Vagina (tissue), 2 donors: ENCODE data around the gene GALNT9. TPM values are rescaled to one million over a fixed set of nuclear protein-coding genes. Genes with fewer than 3 reads are reported as not detected.

ENCODE experiments used
- DNase-seq, 2 donors: peaks; one replicate each; pipeline ENCODE4 v3.0.0-alpha.2; 2017; ENCODE audit errors: extremely low spot score in 2 of 2
- H3K27ac ChIP-seq: fragments of 200-600 bp; sonication (generic); one replicate; pipeline ENCODE4 v1.5.1; 2019
- H3K27me3 ChIP-seq: fragments of 200-600 bp; sonication (generic); one replicate; pipeline ENCODE4 v1.5.1; 2019
- H3K36me3 ChIP-seq, 2 donors: fragments of 200-600 bp; sonication (generic); one replicate each; pipeline ENCODE4 v1.5.1; 2017 to 2019
- H3K4me1 ChIP-seq: fragments of 200-600 bp; sonication (generic); one replicate; pipeline ENCODE4 v1.5.1; 2019
- H3K4me3 ChIP-seq, 2 donors: fragments of 200-600 bp; sonication (generic); 1 replicate in 1 of 2; 2 replicates in 1 of 2; pipeline ENCODE4 v1.5.1; 2016 to 2019
- H3K9me3 ChIP-seq: fragments of 200-600 bp; sonication (generic); one replicate; pipeline ENCODE4 v1.5.1; 2019
- CTCF ChIP-seq, 3 experiments: fragments of 450-650 bp in 2 of 3; fragments of 200-600 bp in 1 of 3; sonication (generic) in 1 of 3; IDR thresholded peaks; one replicate each; pipeline ENCODE4 v1.5.1; 2017 to 2019; ENCODE audit warnings: antibody characterized with exemption in 3 of 3, mild to moderate bottlenecking in 2 of 3, moderate library complexity in 2 of 3
- POLR2A ChIP-seq, 2 donors: fragments of 450-650 bp; IDR thresholded peaks; one replicate each; pipeline ENCODE4 v1.6.1; 2017; ENCODE audit warnings: antibody characterized with exemption in 2 of 2, mild to moderate bottlenecking in 2 of 2, moderate library complexity in 2 of 2
- POLR2AphosphoS5 ChIP-seq, 2 donors: sonication (generic); formaldehyde crosslinking; IDR thresholded peaks; one replicate each; pipeline ENCODE4 v1.9.0; 2017; ENCODE audit warnings: antibody characterized with exemption in 2 of 2, mild to moderate bottlenecking in 2 of 2, low read depth in 1 of 2; ENCODE audit not compliant: insufficient read depth in 1 of 2
- intact Hi-C: fragments of 100-400 bp; cut with DNase I; formaldehyde crosslinking; loops from one replicate; pipeline ENCODE4 v1.15.1; 2023
- total RNA-seq: library from RNA; depleted of rRNA; stranded (reverse); fragments of >200 nt; gene quantifications from one replicate; pipeline ENCODE4 v1.2.3, GENCODE V29; 2016

Gene GALNT9
- total RNA-seq, 1 donor from 2014 or later: 1.5 TPM

GRCh38 chr12:132171968-132172521, 157.3 kb downstream of the GALNT9 start:
- Histone ChIP-seq H3K4me1 (no peaks in the 10 kb centered on the region), H3K27me3 (no peaks in the 10 kb centered on the region), H3K4me3 (no peak overlapping the region), H3K36me3 (no peaks in the 10 kb centered on the region), H3K27ac (no peak overlapping the region), H3K9me3 (no peaks in the 10 kb centered on the region)
- TF ChIP-seq CTCF (IDR thresholded peaks at IDR 0.05): no peak
- TF ChIP-seq POLR2AphosphoS5 (IDR thresholded peaks at IDR 0.05; ENCODE audit: insufficient read depth in 1 of 2, low read depth in 1 of 2): no peak
- no peak for TF ChIP-seq POLR2A (IDR thresholded peaks at IDR 0.05)
- no peak for DNase-seq
- intact Hi-C loops: no loop called here

- TF ChIP-seq POLR2A (IDR thresholded peaks at IDR 0.05): no peak
- TF ChIP-seq CTCF (IDR thresholded peaks at IDR 0.05): no peak
- TF ChIP-seq POLR2AphosphoS5 (IDR thresholded peaks at IDR 0.05; ENCODE audit: insufficient read depth in 1 of 2, low read depth in 1 of 2): no peak
- no peaks in the 10 kb centered on the region for H3K27me3 ChIP-seq
- no peak for DNase-seq
- H3K4me1 ChIP-seq: no peaks in the 10 kb centered on the region
- H3K4me3 ChIP-seq: no peak overlapping the region
- no peaks in the 10 kb centered on the region for H3K9me3 ChIP-seq
- no peak overlapping the region for H3K27ac ChIP-seq
- intact Hi-C loops: no loop called here
- H3K36me3 ChIP-seq: no peaks in the 10 kb centered on the region
These were observed 158.0 kb downstream of the GALNT9 start for GRCh38 chr12:132171293-132171967.

- DNase-seq: no peak
- no peaks in the 10 kb centered on the region for H3K27me3 ChIP-seq
- TF ChIP-seq CTCF (IDR thresholded peaks at IDR 0.05) (no peak), POLR2A (IDR thresholded peaks at IDR 0.05) (no peak), POLR2AphosphoS5 (IDR thresholded peaks at IDR 0.05; ENCODE audit: insufficient read depth in 1 of 2, low read depth in 1 of 2) (no peak)
- no peaks in the 10 kb centered on the region for H3K36me3 ChIP-seq
- intact Hi-C loops: no loop called here
- no peak overlapping the region for H3K4me3 ChIP-seq
- no peak overlapping the region for H3K27ac ChIP-seq
- H3K9me3 ChIP-seq: no peaks in the 10 kb centered on the region
- H3K4me1 ChIP-seq: no peaks in the 10 kb centered on the region
These were observed 158.6 kb downstream of the GALNT9 start for GRCh38 chr12:132170637-132171292.

- no peaks in the 10 kb centered on the region for H3K4me1 ChIP-seq
- H3K4me3 ChIP-seq: no peak overlapping the region
- intact Hi-C loops: no loop called here
- DNase-seq: no peak
- TF ChIP-seq POLR2A (IDR thresholded peaks at IDR 0.05): no peak
- no peak for TF ChIP-seq CTCF (IDR thresholded peaks at IDR 0.05)
- no peak for TF ChIP-seq POLR2AphosphoS5 (IDR thresholded peaks at IDR 0.05; ENCODE audit: insufficient read depth in 1 of 2, low read depth in 1 of 2)
- H3K27me3 ChIP-seq: no peaks in the 10 kb centered on the region
- no peak overlapping the region for H3K27ac ChIP-seq
- H3K36me3 ChIP-seq: no peaks in the 10 kb centered on the region
- no peaks in the 10 kb centered on the region for H3K9me3 ChIP-seq
These were observed 159.2 kb downstream of the GALNT9 start for GRCh38 chr12:132170094-132170636.
